ENCODE results near the gene DENND5A.
"Not testable (repeated sequence)": the region's sequence is repeated elsewhere in the genome, so short reads cannot be mapped to it uniquely, and the experiment has no call there.

DENND5A gene

GRCh38 chr11:9264316-9265210, 587 bp downstream of the DENND5A start:
- peak; percentile 36 for DNase-seq

- DNase-seq = peak; percentile 46
Observed at GRCh38 chr11:9263840-9264315, 1.3 kb downstream of the DENND5A start.

DNA sequence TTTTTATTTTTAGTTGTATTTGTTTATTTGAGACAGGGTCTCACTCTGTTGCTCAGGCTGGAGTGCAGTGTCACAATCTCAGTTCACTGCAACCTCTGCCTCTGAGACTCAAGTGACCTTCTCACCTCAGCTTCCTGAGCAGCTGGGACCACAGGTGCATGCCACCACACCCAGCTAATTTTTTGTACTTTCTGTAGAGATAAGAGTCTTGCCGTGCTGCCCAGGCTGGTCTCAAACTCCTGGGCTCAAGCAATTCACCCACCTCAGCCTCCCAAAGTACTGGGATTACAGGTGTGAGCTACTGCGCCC, 4.4 kb downstream of the DENND5A start:
- not testable (repeated sequence) for DNase-seq

GRCh38 chr11:9259981-9260837, 4.9 kb downstream of the DENND5A start:
- DNase-seq = no peak

DNA sequence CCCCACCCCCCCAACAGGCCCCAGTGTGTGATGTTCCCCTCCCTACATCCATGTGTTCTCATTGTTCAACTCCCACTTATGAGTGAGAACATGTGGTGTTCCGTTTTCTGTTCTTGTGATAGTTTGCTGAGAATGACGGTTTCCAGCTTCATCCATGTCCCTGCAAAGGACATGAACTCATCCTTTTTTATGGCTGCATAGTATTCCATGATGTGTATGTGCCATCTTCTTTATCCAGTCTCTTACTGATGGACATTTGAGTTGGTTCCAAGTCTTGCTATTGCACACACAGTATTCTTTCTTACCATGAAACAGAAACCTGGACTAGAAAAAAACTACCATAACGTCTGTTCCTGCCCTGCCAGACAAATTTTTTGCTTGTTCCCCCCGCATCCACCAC, 6.9 kb downstream of the DENND5A start:
- DNase-seq = not testable (repeated sequence)

DNA sequence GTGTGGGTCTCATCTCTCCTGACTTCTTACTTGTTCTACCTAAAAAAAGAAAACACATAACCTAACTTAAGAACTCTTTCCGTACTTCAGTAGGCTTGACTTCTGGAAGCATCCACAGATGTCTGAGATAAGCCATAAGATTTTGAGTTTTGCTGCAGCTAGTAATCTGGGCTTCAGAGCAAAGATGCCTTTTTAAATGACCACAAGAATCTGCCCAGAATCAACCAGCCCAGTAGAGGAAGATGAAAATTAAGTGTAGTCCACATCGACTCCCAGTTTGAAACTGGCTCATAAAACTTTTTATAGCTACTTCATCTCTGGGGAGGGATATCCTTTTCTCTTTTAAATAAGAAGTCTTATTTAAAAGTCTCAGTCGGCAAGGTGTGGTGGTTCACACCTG, 10.7 kb downstream of the DENND5A start:
- no peak for DNase-seq

DNA sequence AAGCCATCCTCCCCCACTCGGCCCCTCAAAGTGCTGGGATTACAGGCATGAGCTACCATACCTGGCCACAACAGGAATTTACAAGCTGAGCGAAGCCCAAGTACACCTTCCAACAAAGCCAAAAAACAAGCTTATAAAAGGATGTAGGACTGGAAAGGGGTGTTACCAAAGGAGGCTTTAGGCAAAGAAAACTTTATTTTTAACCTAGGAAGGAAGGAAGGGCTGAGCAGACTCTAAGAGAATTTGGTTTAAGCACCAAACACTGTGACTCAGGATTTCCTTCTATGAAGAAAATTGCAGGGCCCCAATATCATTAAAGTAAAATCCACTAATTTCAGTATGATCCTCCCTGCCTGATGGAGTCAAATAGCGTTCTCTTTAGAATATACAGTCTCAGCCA, 12.1 kb downstream of the DENND5A start:
- DNase-seq = no peak

GRCh38 chr11:9251311-9251710, 13.8 kb downstream of the DENND5A start:
- no peak for DNase-seq

DNA sequence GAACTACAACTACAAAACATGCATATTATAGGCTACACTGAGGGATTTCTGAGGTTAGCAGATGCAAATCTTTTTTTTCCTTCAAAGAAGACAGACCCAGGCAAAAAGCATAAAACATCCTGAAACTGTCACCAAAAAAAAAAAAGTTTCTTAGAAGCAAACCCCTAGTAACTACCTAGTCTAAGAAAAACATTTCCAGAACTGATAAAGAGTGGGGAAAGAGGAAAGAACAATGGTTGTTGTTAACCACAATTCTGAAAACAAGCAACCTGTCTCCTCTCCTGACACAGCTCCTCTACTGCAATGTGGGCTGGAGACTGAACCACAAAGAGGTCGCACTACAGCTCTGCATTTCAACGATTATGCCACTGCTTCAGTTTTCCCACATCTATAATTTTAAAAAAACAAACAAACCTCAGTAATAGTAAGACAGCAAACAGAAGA, 15.0 kb downstream of the DENND5A start:
- peak; percentile 34 for DNase-seq

DNA sequence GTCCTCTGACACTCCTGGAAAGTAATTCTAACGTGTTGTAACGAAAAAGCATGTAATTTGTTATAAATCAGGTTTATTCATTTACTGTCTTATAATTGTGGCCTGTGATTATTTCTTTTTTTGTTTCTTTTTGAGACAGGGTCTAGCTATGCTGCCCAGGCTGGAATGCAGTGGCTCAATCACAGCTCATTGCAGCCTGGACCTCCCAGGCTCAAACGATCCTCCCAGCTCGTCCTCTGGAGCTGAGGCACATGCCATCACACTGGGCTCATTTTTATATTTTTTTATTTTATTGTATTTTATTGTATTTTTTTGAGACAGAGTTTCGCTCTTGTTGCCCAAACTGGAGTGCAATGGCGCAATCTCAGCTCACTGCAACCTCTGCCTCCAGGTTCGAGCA, 15.9 kb downstream of the DENND5A start:
- DNase-seq = no peak

DNA sequence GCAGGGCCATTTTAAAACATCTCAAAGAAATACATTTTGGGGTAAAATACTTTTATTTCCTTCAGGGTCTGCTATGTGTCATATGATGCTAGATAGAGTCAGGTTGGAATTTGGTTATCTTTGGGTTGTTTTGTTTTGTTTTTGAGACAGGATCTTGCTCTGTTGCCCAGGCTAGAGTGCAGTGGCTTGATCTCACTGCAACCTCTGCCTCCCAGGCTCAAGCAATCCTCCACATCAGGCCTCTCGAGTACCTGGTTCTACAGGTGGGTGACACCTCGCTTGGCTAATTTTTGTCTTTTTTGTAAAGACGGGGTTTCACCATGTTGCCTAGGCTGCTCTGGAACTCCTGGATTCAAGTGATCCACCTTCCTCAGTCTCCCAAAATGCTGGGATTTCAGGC, 17.3 kb downstream of the DENND5A start:
- no peak for DNase-seq

DNA sequence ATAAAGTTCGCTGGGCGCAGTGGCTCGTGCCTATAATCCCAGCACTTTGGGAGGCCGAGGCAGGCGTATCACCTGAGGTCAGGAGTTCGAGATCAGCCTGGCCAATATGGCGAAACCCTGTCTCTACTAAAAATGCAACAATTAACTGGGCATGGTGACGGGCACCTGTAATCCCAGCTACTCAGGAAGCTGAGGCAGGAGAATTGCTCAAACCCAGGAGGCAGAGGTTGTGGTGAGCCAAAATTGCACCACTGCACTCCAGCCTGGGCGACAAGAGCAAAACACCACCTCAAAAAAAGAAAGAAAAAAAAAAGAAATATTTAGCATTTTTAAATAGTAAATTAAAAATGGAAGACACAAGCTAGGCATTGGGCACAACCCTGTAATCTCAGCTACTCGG, 28.9 kb downstream of the DENND5A start:
- not testable (repeated sequence) for DNase-seq

DNA sequence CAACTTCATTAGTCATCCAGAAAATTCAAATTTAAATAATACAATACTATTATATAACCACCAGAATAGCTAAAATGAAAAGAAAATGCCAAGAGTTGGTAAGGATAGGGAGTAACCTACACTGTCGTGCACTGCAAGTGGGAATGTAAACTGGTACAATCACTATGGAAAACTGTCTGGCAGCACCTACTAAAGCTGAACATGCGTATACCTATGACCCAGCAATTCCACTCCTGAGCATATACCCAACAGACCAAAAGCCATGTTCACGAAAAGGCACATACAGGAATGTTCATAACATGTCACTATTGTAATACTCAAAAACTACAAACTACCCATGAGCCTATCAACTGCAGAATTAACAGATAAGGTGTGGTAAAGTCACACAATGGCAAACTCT, 32.7 kb downstream of the DENND5A start:
- DNase-seq = no peak

GRCh38 chr11:9231848-9232177, 33.3 kb downstream of the DENND5A start:
- DNase-seq = no peak

DNA sequence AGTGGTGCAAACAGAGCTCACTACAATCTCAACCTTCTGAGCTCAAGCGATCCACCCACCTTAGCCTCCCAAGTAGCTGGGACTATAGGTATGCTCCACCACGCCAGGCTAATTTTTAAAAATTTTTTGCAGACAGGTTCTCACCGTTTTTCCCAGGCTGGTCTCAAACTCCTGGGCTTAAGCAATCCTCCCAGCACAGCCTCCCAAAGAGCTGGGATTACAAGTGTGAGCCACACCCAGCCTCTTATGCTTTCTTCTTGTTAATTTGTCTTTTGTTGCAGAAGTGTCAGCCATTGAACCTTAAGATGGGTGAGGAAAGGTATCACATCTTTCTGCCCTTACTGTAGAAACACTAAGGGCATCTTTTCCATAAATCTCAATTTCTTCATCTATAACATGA, 34.9 kb downstream of the DENND5A start:
- no peak for DNase-seq

- DNase-seq = no peak
Observed at GRCh38 chr11:9228091-9228490, 37.1 kb downstream of the DENND5A start.

DNA sequence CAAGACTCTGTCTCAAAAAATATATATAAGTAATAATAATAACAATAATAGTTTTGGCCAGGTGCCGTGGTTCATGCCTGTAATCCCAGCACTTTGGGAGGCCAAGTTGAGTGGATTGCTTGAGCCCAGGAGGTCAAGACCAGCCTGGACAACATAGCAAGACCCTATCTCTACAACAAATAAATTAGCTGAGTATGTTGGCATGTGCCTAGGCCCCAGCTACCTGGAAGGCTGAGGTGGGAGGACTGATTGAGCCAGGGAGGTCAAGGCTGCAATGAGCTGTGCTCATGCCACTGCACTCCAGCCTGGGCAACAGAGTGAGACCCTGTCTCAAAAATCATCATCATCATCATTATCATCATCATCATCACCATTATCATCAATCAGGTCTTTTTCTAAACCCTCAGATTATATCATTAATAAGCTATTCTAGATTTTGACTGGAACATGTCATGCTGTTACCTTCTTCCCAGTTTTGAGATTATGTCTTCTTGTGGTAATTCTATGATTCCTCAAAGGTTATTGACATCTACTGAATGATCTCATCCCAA, 39.3 kb downstream of the DENND5A start:
- no peak for DNase-seq

GRCh38 chr11:9222654-9223053, 42.5 kb downstream of the DENND5A start:
- no peak for DNase-seq

DNA sequence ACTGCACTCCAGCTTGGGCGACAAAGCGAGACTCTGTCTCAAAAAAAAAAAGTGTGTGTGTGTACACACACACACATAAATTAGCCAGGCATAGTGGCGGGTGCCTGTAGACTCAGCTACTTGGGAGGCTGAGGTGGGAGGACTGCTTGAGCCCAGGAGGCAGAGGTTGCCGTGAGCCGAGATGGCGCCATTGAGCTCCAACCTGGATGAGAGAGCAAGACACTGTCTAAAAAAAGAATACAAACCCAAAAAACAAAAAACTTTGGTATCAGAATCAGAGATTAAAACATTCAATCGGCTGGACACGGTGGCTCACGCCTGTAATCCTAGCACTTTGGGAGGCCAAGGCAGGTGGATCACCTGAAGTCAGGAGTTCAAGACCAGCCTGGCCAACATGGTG, 44.3 kb downstream of the DENND5A start:
- not testable (repeated sequence) for DNase-seq

DNA sequence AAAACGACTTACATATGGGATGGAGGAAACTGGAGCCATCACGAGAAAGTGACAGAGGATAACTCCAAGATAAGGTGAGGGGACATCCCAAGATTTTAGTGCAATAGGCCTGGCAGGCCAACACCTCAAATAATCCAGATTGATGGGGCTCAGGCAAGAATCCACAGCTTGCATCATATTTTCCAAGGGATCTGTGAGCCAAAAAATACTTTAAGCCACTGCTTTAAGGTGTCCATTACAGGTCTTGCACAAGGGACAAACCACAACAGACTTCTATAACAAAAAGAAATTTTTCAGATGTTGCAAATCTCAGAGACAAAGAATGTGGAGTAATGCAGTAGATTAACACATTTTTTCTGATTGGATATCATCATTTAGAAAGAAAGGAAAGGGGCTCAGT, 45.6 kb downstream of the DENND5A start:
- DNase-seq = no peak

- DNase-seq = no peak
Observed at GRCh38 chr11:9219115-9219514, 46.0 kb downstream of the DENND5A start.

GRCh38 chr11:9214765-9215164, 50.4 kb downstream of the DENND5A start:
- DNase-seq = no peak

- no peak for DNase-seq
Observed at GRCh38 chr11:9211322-9211721, 53.8 kb downstream of the DENND5A start.

DNA sequence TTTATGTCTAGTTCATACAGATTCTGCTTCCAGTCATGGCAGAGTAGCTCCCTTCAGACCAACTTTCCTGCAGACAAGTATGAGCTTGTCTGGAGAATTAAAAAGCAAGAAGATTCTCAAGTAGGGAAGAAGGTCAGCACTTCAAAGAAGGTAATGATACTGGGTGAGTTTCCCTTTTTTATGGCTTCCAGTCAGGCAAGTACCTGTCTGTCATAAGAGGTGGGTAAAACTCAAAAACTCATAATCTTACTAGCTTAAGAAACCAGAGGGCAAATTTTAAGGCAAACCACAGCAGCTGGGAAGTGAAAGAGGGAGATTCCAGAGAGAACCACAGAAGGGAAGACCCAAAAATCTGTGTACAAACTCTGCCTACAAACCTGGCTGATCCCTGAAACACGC, 54.2 kb downstream of the DENND5A start:
- DNase-seq = no peak
